ENCODE measurements around the gene SDK2.

DNA sequence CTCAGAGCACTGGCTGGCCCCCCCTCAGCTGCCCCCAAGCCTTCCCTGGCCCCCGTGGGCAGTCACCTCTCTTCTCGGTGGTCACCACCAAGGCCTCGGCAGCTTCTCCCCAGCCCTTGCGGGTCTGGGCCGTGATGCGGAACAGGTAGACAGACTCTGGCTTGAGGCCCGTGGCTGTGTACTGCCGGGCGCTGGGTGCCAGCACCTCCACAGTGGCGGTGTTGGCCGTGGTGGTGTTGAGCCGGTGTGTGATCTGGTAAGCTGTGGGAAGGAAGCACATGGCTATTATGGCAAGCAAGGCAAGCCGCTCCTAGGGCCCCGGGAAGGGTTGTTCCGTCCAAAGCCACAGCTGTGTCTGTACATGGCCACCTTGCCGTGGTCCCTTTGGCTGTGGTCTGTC lies 254.0 kb downstream of the SDK2 start:
- TF ChIP-seq, protein P1, sequence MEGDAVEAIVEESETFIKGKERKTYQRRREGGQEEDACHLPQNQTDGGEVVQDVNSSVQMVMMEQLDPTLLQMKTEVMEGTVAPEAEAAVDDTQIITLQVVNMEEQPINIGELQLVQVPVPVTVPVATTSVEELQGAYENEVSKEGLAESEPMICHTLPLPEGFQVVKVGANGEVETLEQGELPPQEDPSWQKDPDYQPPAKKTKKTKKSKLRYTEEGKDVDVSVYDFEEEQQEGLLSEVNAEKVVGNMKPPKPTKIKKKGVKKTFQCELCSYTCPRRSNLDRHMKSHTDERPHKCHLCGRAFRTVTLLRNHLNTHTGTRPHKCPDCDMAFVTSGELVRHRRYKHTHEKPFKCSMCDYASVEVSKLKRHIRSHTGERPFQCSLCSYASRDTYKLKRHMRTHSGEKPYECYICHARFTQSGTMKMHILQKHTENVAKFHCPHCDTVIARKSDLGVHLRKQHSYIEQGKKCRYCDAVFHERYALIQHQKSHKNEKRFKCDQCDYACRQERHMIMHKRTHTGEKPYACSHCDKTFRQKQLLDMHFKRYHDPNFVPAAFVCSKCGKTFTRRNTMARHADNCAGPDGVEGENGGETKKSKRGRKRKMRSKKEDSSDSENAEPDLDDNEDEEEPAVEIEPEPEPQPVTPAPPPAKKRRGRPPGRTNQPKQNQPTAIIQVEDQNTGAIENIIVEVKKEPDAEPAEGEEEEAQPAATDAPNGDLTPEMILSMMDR (conservative IDR thresholded peaks at IDR 0.05 in 1 of 2, IDR thresholded peaks at IDR 0.05 in 1 of 2; ENCODE audit: extremely low read depth in 1 of 2, insufficient read depth in 1 of 2, low read depth in 1 of 2, low read length in 2 of 2), result no peak
- no peak for TF ChIP-seq EZH2 (IDR thresholded peaks at IDR 0.05; ENCODE audit: borderline replicate concordance, low read length)
